ENCODE results near the gene MAP2K6.

Gene MAP2K6

DNA sequence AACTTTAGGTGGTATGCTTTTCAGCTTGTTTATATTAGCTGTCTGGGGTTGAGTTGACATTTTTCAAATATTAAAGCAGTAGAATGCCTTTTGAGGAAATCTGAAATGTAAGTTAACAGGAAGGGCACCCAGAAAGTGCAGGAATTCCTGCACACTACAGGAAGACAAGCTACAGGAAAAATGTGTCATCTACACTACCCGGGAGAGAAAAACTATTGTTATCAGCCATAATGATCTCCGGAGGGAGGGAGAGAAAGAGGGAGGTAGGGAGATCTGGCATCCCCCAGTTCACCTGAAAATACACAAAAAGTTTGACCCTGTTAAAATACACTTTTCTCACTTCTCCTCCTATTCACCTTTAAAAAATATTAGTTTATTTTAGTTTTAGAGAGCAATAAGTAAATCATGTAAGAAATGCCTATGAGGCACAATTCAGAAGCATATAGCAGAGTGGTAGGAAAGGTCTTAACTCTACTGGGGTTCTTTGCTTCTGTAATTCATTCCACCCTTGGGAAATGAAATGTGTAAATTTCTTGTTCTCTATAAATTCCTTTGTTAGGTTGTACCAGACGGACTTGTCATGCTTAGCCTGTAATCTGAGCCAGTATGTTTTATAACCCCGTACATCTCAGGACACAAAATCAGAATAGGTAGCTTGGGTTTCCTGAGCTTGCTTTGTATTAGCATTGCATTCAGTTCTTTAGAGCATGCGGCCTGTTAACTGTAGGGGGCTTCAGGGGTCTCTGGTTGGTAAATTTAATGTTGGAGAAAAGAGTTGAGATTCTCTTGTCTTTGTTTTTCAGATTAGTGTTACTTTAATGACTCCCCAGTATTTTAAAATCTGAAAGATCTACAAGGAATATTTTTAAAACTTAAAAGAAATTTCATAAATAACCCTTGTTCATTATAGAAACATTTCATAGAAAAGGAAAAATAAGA lies 3.3 kb downstream of the MAP2K6 start:
- no peaks in the 10 kb centered on the region for H3K36me3 ChIP-seq (ENCODE audit: control insufficient read depth, insufficient read depth, low read length)
- no peak overlapping the region for H3K4me3 ChIP-seq (replicated peaks; ENCODE audit: low read depth, low read length)
- DNase-seq (ENCODE audit: extremely low read depth, insufficient read length), result no peak
- TF ChIP-seq, protein P1, sequence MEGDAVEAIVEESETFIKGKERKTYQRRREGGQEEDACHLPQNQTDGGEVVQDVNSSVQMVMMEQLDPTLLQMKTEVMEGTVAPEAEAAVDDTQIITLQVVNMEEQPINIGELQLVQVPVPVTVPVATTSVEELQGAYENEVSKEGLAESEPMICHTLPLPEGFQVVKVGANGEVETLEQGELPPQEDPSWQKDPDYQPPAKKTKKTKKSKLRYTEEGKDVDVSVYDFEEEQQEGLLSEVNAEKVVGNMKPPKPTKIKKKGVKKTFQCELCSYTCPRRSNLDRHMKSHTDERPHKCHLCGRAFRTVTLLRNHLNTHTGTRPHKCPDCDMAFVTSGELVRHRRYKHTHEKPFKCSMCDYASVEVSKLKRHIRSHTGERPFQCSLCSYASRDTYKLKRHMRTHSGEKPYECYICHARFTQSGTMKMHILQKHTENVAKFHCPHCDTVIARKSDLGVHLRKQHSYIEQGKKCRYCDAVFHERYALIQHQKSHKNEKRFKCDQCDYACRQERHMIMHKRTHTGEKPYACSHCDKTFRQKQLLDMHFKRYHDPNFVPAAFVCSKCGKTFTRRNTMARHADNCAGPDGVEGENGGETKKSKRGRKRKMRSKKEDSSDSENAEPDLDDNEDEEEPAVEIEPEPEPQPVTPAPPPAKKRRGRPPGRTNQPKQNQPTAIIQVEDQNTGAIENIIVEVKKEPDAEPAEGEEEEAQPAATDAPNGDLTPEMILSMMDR (IDR thresholded peaks at IDR 0.05; ENCODE audit: insufficient read depth, low read length, poor library complexity, severe bottlenecking), result no peak
- no peaks in the 10 kb centered on the region for H3K27me3 ChIP-seq (replicated peaks; ENCODE audit: control insufficient read depth, insufficient read depth, low read length)

DNA sequence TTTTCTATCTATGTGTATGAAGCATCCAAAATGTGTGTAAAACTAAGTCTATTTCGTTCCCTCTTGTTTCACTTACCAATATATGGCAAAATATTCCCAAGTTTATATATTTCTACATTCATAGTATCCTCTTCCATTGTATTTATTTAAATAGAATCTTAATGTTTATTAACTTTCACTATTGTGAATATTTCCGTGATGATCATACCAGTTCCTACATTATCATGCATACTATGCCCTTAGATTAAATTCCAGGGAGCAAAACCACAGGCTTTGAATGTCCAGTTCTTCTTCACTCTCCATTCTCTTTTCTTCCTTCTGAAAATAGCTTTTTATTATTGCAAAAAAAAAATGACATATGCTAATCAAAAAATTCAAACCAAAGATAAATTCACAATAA lies 4.0 kb downstream of the MAP2K6 start:
- Histone ChIP-seq H3K4me3 (replicated peaks; ENCODE audit: low read depth, low read length) (no peak overlapping the region), H3K36me3 (ENCODE audit: control insufficient read depth, insufficient read depth, low read length) (no peaks in the 10 kb centered on the region), H3K27me3 (replicated peaks; ENCODE audit: control insufficient read depth, insufficient read depth, low read length) (no peaks in the 10 kb centered on the region)
- TF ChIP-seq, protein P1 (IDR thresholded peaks at IDR 0.05; ENCODE audit: insufficient read depth, low read length, poor library complexity, severe bottlenecking), result no peak
- no peak for DNase-seq (ENCODE audit: extremely low read depth, insufficient read length)

DNA sequence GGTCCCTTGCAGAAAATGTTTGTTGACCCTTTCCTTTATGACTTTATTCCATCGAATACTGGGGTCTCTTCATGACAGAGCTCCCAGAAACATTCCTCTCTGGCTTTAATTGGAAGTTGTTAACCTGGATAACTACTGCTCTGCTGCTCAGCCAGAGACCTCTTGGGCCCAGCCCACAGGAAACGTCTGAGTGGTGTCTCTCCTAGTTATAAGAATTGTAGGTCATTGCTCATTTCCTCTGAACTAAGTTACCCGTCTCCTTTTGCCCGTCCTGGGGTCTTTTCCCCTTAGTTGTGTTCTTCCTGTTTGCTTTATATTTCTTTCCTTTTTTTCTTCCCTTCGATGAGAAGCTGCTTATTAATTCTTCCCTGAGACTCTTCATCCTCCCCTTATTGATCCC lies 9.0 kb downstream of the MAP2K6 start:
- DNase-seq (ENCODE audit: extremely low read depth, insufficient read length), result no peak
- no peaks in the 10 kb centered on the region for H3K27me3 ChIP-seq (replicated peaks; ENCODE audit: control insufficient read depth, insufficient read depth, low read length)
- TF ChIP-seq, protein P1 (IDR thresholded peaks at IDR 0.05; ENCODE audit: insufficient read depth, low read length, poor library complexity, severe bottlenecking), result no peak
- no peaks in the 10 kb centered on the region for H3K36me3 ChIP-seq (ENCODE audit: control insufficient read depth, insufficient read depth, low read length)
- no peak overlapping the region for H3K4me3 ChIP-seq (replicated peaks; ENCODE audit: low read depth, low read length)

DNA sequence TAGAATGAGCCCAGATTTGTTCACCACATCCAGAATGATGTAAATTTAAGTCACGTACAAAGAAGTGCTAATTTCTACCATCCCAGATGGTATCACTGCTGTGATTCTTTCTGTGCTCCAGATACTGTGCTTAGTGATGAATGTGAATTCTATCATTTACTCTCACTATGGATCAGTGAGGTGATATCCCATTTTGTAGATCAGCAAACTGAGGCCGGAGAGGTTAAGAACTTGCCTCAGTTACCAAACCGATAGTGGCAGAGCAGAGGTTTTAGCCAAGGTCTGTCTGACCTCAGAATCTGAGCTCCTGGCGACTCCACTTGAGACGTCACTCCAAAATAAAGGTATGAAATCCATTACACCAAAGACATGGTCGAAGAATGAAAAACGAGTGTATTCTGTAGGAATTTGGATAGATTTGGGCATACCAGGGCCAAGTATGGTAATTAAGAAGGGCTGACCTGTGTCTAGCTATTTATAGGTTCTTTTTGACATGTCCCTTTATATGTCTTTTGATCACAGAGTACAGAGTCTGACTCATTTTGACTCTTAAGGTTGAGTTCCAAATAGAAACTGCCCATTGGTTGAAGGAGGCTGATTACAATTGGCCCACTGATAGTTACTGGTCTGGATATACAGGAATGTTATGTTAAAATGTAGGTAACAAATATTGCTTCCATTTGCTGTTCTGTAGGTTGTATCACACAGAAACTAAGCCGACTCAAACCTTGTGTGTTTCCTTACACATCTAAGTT lies 10.0 kb downstream of the MAP2K6 start:
- TF ChIP-seq, protein P1 (IDR thresholded peaks at IDR 0.05; ENCODE audit: insufficient read depth, low read length, poor library complexity, severe bottlenecking), result no peak
- DNase-seq (ENCODE audit: extremely low read depth, insufficient read length), result no peak
- no peaks in the 10 kb centered on the region for H3K27me3 ChIP-seq (replicated peaks; ENCODE audit: control insufficient read depth, insufficient read depth, low read length)
- no peaks in the 10 kb centered on the region for H3K36me3 ChIP-seq (ENCODE audit: control insufficient read depth, insufficient read depth, low read length)
- H3K4me3 ChIP-seq (replicated peaks; ENCODE audit: low read depth, low read length), result no peak overlapping the region

DNA sequence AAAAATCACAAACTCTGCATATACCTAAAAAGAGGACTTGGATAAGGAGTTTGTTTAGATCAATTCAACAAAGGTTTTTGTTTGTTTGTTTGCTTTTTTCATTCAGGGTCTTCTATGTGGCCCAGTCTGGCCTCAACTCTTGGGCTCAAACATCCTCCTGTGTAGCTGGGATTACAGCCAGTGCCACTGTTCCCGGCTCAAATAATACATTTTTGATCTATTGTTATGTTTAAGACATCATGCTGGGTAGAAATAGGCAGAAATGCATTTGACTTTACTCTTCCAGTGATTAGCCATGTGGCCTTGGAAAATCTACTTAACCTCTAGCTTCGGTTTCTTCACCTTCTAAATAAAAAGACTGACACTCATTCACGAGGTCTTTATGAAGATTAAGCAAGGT lies 11.5 kb downstream of the MAP2K6 start:
- H3K4me3 ChIP-seq (replicated peaks; ENCODE audit: low read depth, low read length), result no peak overlapping the region
- TF ChIP-seq, protein P1 (IDR thresholded peaks at IDR 0.05; ENCODE audit: insufficient read depth, low read length, poor library complexity, severe bottlenecking), result no peak
- no peaks in the 10 kb centered on the region for H3K36me3 ChIP-seq (ENCODE audit: control insufficient read depth, insufficient read depth, low read length)
- no peaks in the 10 kb centered on the region for H3K27me3 ChIP-seq (replicated peaks; ENCODE audit: control insufficient read depth, insufficient read depth, low read length)
- DNase-seq (ENCODE audit: extremely low read depth, insufficient read length), result no peak

Data from GM06990 (cell line).